Measurements from ENCODE around the gene VGLL2.

Gene VGLL2

DNA sequence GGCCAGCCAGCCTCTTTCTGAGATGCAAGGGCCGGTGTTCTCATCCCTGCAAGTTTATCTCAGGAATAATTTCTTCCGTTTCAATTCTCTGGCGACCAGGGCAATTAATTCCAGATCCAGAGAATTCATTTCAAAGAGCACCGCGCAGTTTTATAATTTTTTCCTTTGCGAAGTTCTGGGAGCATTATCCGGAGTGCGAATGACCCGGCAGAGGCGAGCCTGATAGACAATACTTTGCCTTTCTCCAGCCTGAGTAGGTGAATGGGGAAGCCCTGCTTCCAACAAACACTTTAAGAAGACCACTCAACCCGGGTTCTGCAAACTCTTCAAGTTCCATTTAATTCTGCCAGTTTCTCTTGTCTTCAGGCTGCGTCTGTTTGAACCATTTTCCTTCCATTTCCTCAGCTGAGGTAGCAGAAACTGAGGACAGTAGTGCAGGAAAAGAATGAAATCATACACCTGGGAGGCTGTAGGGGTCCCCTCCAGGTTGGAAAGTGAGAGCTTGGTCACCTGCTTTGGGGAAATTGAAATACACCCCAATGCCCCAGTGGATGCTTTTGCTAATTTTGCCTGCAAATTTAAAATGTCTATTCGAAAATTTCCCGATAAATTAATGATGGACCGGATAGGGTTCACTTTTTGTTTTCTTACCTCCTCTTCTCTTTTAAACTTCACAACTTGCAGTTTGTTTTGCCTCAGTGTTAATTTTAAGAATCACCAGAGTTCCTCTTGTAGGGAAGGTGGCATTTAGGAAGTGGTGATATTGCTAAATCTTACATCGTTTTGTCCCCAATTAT lies 1.1 kb downstream of the VGLL2 start:
- H3K36me3 ChIP-seq, result no peaks in the 10 kb centered on the region
- no peak overlapping the region for H3K4me3 ChIP-seq (ENCODE audit: low read depth in 1 of 2, low read length in 1 of 2)
- TF ChIP-seq, protein P1, sequence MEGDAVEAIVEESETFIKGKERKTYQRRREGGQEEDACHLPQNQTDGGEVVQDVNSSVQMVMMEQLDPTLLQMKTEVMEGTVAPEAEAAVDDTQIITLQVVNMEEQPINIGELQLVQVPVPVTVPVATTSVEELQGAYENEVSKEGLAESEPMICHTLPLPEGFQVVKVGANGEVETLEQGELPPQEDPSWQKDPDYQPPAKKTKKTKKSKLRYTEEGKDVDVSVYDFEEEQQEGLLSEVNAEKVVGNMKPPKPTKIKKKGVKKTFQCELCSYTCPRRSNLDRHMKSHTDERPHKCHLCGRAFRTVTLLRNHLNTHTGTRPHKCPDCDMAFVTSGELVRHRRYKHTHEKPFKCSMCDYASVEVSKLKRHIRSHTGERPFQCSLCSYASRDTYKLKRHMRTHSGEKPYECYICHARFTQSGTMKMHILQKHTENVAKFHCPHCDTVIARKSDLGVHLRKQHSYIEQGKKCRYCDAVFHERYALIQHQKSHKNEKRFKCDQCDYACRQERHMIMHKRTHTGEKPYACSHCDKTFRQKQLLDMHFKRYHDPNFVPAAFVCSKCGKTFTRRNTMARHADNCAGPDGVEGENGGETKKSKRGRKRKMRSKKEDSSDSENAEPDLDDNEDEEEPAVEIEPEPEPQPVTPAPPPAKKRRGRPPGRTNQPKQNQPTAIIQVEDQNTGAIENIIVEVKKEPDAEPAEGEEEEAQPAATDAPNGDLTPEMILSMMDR (IDR thresholded peaks at IDR 0.05), result no peak
- no peak overlapping the region for H3K27ac ChIP-seq
- H3K4me1 ChIP-seq (ENCODE audit: control insufficient read depth in 1 of 2, insufficient read depth in 1 of 2, low read depth in 1 of 2, low read length in 1 of 2), result no peaks in the 10 kb centered on the region
- H3K9me3 ChIP-seq, result no peaks in the 10 kb centered on the region
- H3K27me3 ChIP-seq, result peaks cover 100% of the 10 kb centered on the region

DNA sequence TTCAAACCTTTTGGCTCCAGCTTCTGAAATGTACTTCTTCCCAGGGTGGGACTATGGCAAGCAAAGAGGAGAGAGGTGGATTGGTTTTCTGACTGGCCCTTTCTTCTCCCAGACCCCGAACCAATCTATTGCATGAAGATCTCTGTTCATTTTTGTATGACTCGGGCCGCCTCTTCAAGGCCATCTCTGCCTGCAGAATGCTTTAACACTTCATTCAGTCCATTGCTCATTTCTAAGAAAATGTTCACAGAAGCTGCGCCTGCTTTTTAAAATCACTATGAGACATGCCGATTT lies 1.6 kb downstream of the VGLL2 start:
- H3K27me3 ChIP-seq, result peaks cover 100% of the 10 kb centered on the region
- H3K4me3 ChIP-seq (ENCODE audit: low read depth in 1 of 2, low read length in 1 of 2), result no peak overlapping the region

GRCh38 chr6:117267766-117268534 lies 2.6 kb downstream of the VGLL2 start:
- Histone ChIP-seq H3K27me3 (peaks cover 100% of the 10 kb centered on the region), H3K27ac (no peak overlapping the region), H3K36me3 (no peaks in the 10 kb centered on the region), H3K4me1 (ENCODE audit: control insufficient read depth in 1 of 2, insufficient read depth in 1 of 2, low read depth in 1 of 2, low read length in 1 of 2) (no peaks in the 10 kb centered on the region), H3K4me3 (ENCODE audit: low read depth in 1 of 2, low read length in 1 of 2) (no peak overlapping the region), H3K9me3 (no peaks in the 10 kb centered on the region)
- TF ChIP-seq, protein P1 (IDR thresholded peaks at IDR 0.05), result no peak

More for the DNA sequence above, 1.6 kb downstream of the VGLL2 start:
- Histone ChIP-seq H3K27ac (no peak overlapping the region), H3K4me1 (ENCODE audit: control insufficient read depth in 1 of 2, insufficient read depth in 1 of 2, low read depth in 1 of 2, low read length in 1 of 2) (no peaks in the 10 kb centered on the region), H3K9me3 (no peaks in the 10 kb centered on the region), H3K36me3 (no peaks in the 10 kb centered on the region)
- TF ChIP-seq, protein P1 (IDR thresholded peaks at IDR 0.05), result no peak

- no peaks in the 10 kb centered on the region for H3K9me3 ChIP-seq
- peaks cover 100% of the 10 kb centered on the region for H3K27me3 ChIP-seq
- no peak overlapping the region for H3K4me3 ChIP-seq (ENCODE audit: low read depth in 1 of 2, low read length in 1 of 2)
- no peaks in the 10 kb centered on the region for H3K36me3 ChIP-seq
- TF ChIP-seq, protein P1 (IDR thresholded peaks at IDR 0.05), result no peak
- no peaks in the 10 kb centered on the region for H3K4me1 ChIP-seq (ENCODE audit: control insufficient read depth in 1 of 2, insufficient read depth in 1 of 2, low read depth in 1 of 2, low read length in 1 of 2)
- H3K27ac ChIP-seq, result no peak overlapping the region
Measured at GRCh38 chr6:117268924-117269323, 3.6 kb downstream of the VGLL2 start.

GRCh38 chr6:117269638-117270054 lies 4.3 kb downstream of the VGLL2 start:
- Histone ChIP-seq H3K9me3 (no peaks in the 10 kb centered on the region), H3K4me1 (ENCODE audit: control insufficient read depth in 1 of 2, insufficient read depth in 1 of 2, low read depth in 1 of 2, low read length in 1 of 2) (no peaks in the 10 kb centered on the region), H3K27me3 (peaks cover 100% of the 10 kb centered on the region), H3K36me3 (no peaks in the 10 kb centered on the region), H3K27ac (no peak overlapping the region), H3K4me3 (ENCODE audit: low read depth in 1 of 2, low read length in 1 of 2) (no peak overlapping the region)
- TF ChIP-seq, protein P1 (IDR thresholded peaks at IDR 0.05), result no peak
